ENCODE results near the gene CFAP210. TPM values are rescaled to one million over a fixed set of nuclear protein-coding genes. Genes with fewer than 3 reads are reported as not detected.

CFAP210 gene
- total RNA-seq, 4 donors from 2014 or later: not detected

GRCh38 chr2:169619946-169620345 is 74.3 kb downstream of the CFAP210 start:
- no peak for TF ChIP-seq CTCF (IDR thresholded peaks at IDR 0.05; ENCODE audit: low read depth)

- no peak for TF ChIP-seq CTCF (IDR thresholded peaks at IDR 0.05; ENCODE audit: low read depth)
Measured at GRCh38 chr2:169613876-169614275, 80.3 kb downstream of the CFAP210 start.

GRCh38 chr2:169609264-169609663 is 84.9 kb downstream of the CFAP210 start:
- no peak for TF ChIP-seq CTCF (IDR thresholded peaks at IDR 0.05; ENCODE audit: low read depth)

- TF ChIP-seq CTCF (IDR thresholded peaks at IDR 0.05; ENCODE audit: low read depth): no peak
Measured at GRCh38 chr2:169599568-169599967, 94.6 kb downstream of the CFAP210 start.

- no peak for TF ChIP-seq CTCF (IDR thresholded peaks at IDR 0.05; ENCODE audit: low read depth)
Measured at GRCh38 chr2:169598982-169599381, 95.2 kb downstream of the CFAP210 start.

Small RNA genes within 50 kb of the gene (small RNA-seq; reads per million reads assigned to genes)
- gene RF00432: not detected

Other genes starting within 250 kb of the CFAP210 start
- 10 to 100 TPM in 2 of 4 donors, 1 to 10 TPM in 2; 6.4 to 10.5 (median 8.9) TPM for gene BBS5, start 214.9 kb downstream of the CFAP210 start, total RNA-seq
- under 1 TPM in 3 of 4 donors, not detected in 1; 0.65 to 0.85 (median 0.66) TPM for gene KLHL41, start 184.7 kb downstream of the CFAP210 start, total RNA-seq
- 10 to 100 TPM; 12.8 to 38.5 (median 21.2) TPM for gene FASTKD1, start 120.5 kb downstream of the CFAP210 start, total RNA-seq
- 10 to 100 TPM; 38.8 to 45.0 (median 43.0) TPM for gene PPIG, start 110.1 kb downstream of the CFAP210 start, total RNA-seq
- 10 to 100 TPM in 2 of 4 donors, 1 to 10 TPM in 2; 7.0 to 18.1 (median 10.6) TPM for gene PHOSPHO2, start 64 bp upstream of the CFAP210 start, total RNA-seq
- gene KLHL23, start 39.4 kb upstream of the CFAP210 start, total RNA-seq: 1 to 10 TPM; 4.1 to 8.3 (median 5.2) TPM
- gene SSB, start 104.5 kb upstream of the CFAP210 start, total RNA-seq: 100 to 1,000 TPM; 110 to 266 (median 171) TPM
- gene METTL5, start 130.5 kb upstream of the CFAP210 start, total RNA-seq: 100 to 1,000 TPM in 2 of 4 donors, 10 to 100 TPM in 2; 52.4 to 140 (median 86.7) TPM
- gene UBR3, start 133.0 kb upstream of the CFAP210 start, total RNA-seq: 100 to 1,000 TPM in 2 of 4 donors, 10 to 100 TPM in 2; 80.7 to 128 (median 101) TPM

Data from subcutaneous adipose tissue (tissue), 4 donors.